GM23338 (cell line): Measurements from ENCODE around the gene UBAC2. TPM values are rescaled to one million over a fixed set of nuclear protein-coding genes. Genes with fewer than 3 reads are reported as not detected.

Experiments used
- ATAC-seq: fragments of 200-7000 bp; cut with Tn5 transposase; 3 replicates; pipeline ENCODE4 v1.9.1; 2020
- DNase-seq: peaks from one replicate; pipeline ENCODE4 v3.0.0-alpha.2; 2015; ENCODE audit warnings: low spot score
- H2AFZ ChIP-seq: fragments of 200-600 bp; sonication (generic); 2 replicates; pipeline ENCODE4 v1.8.0; 2016; ENCODE audit warnings: antibody characterized with exemption, mild to moderate bottlenecking, moderate library complexity
- H3F3A ChIP-seq: fragments of 200-600 bp; sonication (generic); replicated peaks from 2 replicates; pipeline ENCODE4 v1.8.0; 2017; ENCODE audit warnings: antibody characterized with exemption, mixed run types, low read depth
- H3K27ac ChIP-seq: fragments of 200-600 bp; sonication (generic); 2 replicates; pipeline ENCODE4 v1.6.1; 2016; ENCODE audit warnings: low read depth
- H3K27me3 ChIP-seq: fragments of 200-600 bp; sonication (generic); 2 replicates; pipeline ENCODE4 v1.8.0; 2016; ENCODE audit warnings: mild to moderate bottlenecking, mixed run types, moderate library complexity; ENCODE audit not compliant: insufficient read depth
- H3K36me3 ChIP-seq: fragments of 200-600 bp; sonication (generic); 2 replicates; pipeline ENCODE4 v1.8.0; 2016; ENCODE audit warnings: mild to moderate bottlenecking; ENCODE audit not compliant: insufficient read depth
- H3K4me1 ChIP-seq: fragments of 200-600 bp; sonication (generic); 2 replicates; pipeline ENCODE4 v1.8.0; 2016; ENCODE audit warnings: mild to moderate bottlenecking, moderate library complexity; ENCODE audit not compliant: insufficient read depth
- H3K4me2 ChIP-seq: fragments of 200-600 bp; sonication (generic); 2 replicates; pipeline ENCODE4 v1.7.1; 2017; ENCODE audit warnings: mixed run types
- H3K4me3 ChIP-seq: fragments of 200-600 bp; sonication (generic); 2 replicates; pipeline ENCODE4 v1.6.1; 2016; ENCODE audit warnings: mixed run types
- H3K79me2 ChIP-seq: fragments of 200-600 bp; sonication (generic); replicated peaks from 2 replicates; pipeline ENCODE4 v1.8.0; 2017; ENCODE audit warnings: mild to moderate bottlenecking; ENCODE audit not compliant: insufficient read depth
- H3K9me2 ChIP-seq: fragments of 200-600 bp; sonication (generic); 2 replicates; pipeline ENCODE4 v1.8.0; 2017; ENCODE audit not compliant: insufficient read depth
- H4K20me1 ChIP-seq: fragments of 200-600 bp; sonication (generic); replicated peaks from 2 replicates; pipeline ENCODE4 v1.8.0; 2017; ENCODE audit warnings: mild to moderate bottlenecking; ENCODE audit not compliant: insufficient read depth
- H3K27ac Mint-ChIP-seq: 2 replicates; pipeline ENCODE4 v1.8.0; 2020; ENCODE audit warnings: inconsistent platforms, mild to moderate bottlenecking, moderate library complexity, mixed read lengths
- H3K27me3 Mint-ChIP-seq: 3 replicates; pipeline ENCODE4 v1.8.0; 2022; ENCODE audit warnings: low read depth, mild to moderate bottlenecking, moderate library complexity, mixed read lengths, inconsistent platforms; ENCODE audit not compliant: insufficient read depth, poor library complexity
- H3K36me3 Mint-ChIP-seq: 3 replicates; pipeline ENCODE4 v1.8.0; 2021; ENCODE audit warnings: low read depth, mild to moderate bottlenecking, inconsistent platforms, moderate library complexity, mixed read lengths
- H3K4me1 Mint-ChIP-seq: 3 replicates; pipeline ENCODE4 v1.8.0; 2020; ENCODE audit warnings: mild to moderate bottlenecking, inconsistent platforms, mixed read lengths
- H3K4me3 Mint-ChIP-seq: 3 replicates; pipeline ENCODE4 v1.8.0; 2021; ENCODE audit warnings: moderate library complexity, mild to moderate bottlenecking, inconsistent platforms, mixed read lengths
- H3K9me3 Mint-ChIP-seq: 3 replicates; pipeline ENCODE4 v1.8.0; 2020; ENCODE audit warnings: moderate library complexity, mild to moderate bottlenecking, inconsistent platforms, mixed read lengths
- CREB1 ChIP-seq: fragments of 250-450 bp; sonication (Bioruptor Pico); IDR thresholded peaks from 2 replicates; pipeline ENCODE4 v1.5.0; 2020; ENCODE audit warnings: low read depth, mild to moderate bottlenecking, moderate library complexity
- EZH2phosphoT487 ChIP-seq: fragments of 200-600 bp; sonication (generic); IDR thresholded peaks from one replicate; pipeline ENCODE4 v1.8.1; 2018; ENCODE audit warnings: antibody characterized with exemption; ENCODE audit not compliant: unreplicated experiment
- JUNB ChIP-seq: IDR thresholded peaks from one replicate; pipeline ENCODE4 v1.6.1; 2016; ENCODE audit warnings: antibody characterized with exemption; ENCODE audit not compliant: unreplicated experiment
- NANOG ChIP-seq: IDR thresholded peaks from 2 replicates; pipeline ENCODE4 v1.6.1; 2016; ENCODE audit warnings: antibody characterized with exemption, borderline replicate concordance
- POLR2AphosphoS5 ChIP-seq: IDR thresholded peaks from 2 replicates; pipeline ENCODE4 v1.6.1; 2016; ENCODE audit warnings: antibody characterized with exemption, low read depth
- ZNF331 ChIP-seq: fragments of 250-450 bp; sonication (Bioruptor Pico); IDR thresholded peaks from 2 replicates; pipeline ENCODE4 v1.5.0; 2020; ENCODE audit warnings: low read depth, mild to moderate bottlenecking, moderate library complexity
- ZNF462 ChIP-seq: fragments of 250-450 bp; sonication (Bioruptor Pico); IDR thresholded peaks from 2 replicates; pipeline ENCODE4 v1.5.0; 2020; ENCODE audit warnings: mild to moderate bottlenecking, moderate library complexity
- polyA plus RNA-seq: library from polyadenylated mRNA; unstranded; fragments of >200 nt; fragmentation: Nextera tagmentation; extraction: Ambion mirVana; gene quantifications from 2 replicates; pipeline ENCODE4 v1.2.1, GENCODE V29; 2016
- total RNA-seq: library from RNA; depleted of rRNA; stranded (reverse); fragments of >200 nt; shearing (Covaris generic); gene quantifications from 2 replicates; pipeline ENCODE4 v1.2.3, GENCODE V29; 2014
- TF ChIP-seq, protein P1 (sequence below): IDR thresholded peaks from one replicate; pipeline ENCODE4 v1.6.1; 2018; ENCODE audit warnings: antibody characterized with exemption; ENCODE audit not compliant: unreplicated experiment

UBAC2 gene
- total and polyA plus RNA-seq, 2 experiments from 2014 or later: 37.9 to 76.9 TPM

- Histone ChIP-seq H3K4me3 (no peak overlapping the region), H3K4me1 (peaks cover 10% of the 10 kb centered on the region), H3K27ac (no peak overlapping the region), H3K27me3 (no peaks in the 10 kb centered on the region), H3F3A (no peaks in the 10 kb centered on the region), H2AFZ (no peak overlapping the region), H3K9me2 (no peaks in the 10 kb centered on the region), H3K79me2 (peaks cover 100% of the 10 kb centered on the region), H3K4me2 (no peak overlapping the region), H4K20me1 (peaks cover 55% of the 10 kb centered on the region), H3K36me3 (no peaks in the 10 kb centered on the region)
- TF ChIP-seq POLR2AphosphoS5: no peak
- TF ChIP-seq EZH2phosphoT487: no peak
- no peak for TF ChIP-seq ZNF331 (CRISPR knock-in tag)
- no peak for TF ChIP-seq JUNB
- TF ChIP-seq CREB1 (CRISPR knock-in tag): no peak
- no peak for TF ChIP-seq NANOG
- no peak for TF ChIP-seq ZNF462 (CRISPR knock-in tag)
- TF ChIP-seq, protein P1, sequence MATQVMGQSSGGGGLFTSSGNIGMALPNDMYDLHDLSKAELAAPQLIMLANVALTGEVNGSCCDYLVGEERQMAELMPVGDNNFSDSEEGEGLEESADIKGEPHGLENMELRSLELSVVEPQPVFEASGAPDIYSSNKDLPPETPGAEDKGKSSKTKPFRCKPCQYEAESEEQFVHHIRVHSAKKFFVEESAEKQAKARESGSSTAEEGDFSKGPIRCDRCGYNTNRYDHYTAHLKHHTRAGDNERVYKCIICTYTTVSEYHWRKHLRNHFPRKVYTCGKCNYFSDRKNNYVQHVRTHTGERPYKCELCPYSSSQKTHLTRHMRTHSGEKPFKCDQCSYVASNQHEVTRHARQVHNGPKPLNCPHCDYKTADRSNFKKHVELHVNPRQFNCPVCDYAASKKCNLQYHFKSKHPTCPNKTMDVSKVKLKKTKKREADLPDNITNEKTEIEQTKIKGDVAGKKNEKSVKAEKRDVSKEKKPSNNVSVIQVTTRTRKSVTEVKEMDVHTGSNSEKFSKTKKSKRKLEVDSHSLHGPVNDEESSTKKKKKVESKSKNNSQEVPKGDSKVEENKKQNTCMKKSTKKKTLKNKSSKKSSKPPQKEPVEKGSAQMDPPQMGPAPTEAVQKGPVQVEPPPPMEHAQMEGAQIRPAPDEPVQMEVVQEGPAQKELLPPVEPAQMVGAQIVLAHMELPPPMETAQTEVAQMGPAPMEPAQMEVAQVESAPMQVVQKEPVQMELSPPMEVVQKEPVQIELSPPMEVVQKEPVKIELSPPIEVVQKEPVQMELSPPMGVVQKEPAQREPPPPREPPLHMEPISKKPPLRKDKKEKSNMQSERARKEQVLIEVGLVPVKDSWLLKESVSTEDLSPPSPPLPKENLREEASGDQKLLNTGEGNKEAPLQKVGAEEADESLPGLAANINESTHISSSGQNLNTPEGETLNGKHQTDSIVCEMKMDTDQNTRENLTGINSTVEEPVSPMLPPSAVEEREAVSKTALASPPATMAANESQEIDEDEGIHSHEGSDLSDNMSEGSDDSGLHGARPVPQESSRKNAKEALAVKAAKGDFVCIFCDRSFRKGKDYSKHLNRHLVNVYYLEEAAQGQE: no peak
- DNase-seq (no peak), ATAC-seq (no peak)
- no peaks in the 10 kb centered on the region for H3K9me3 Mint-ChIP-seq
- peaks cover 6% of the 10 kb centered on the region for H3K36me3 Mint-ChIP-seq
- H3K27ac Mint-ChIP-seq: no peak overlapping the region
- H3K27me3 Mint-ChIP-seq: peaks cover 5% of the 10 kb centered on the region
- H3K4me1 Mint-ChIP-seq: peaks cover 40% of the 10 kb centered on the region
- no peak overlapping the region for H3K4me3 Mint-ChIP-seq
These were observed 22.9 kb downstream of the UBAC2 start for GRCh38 chr13:99223587-99223986.
